ENCODE results near the gene AZU1.
"Not testable (repeated sequence)": the region's sequence is repeated elsewhere in the genome, so short reads cannot be mapped to it uniquely, and the experiment has no call there.

The AZU1 gene

DNA sequence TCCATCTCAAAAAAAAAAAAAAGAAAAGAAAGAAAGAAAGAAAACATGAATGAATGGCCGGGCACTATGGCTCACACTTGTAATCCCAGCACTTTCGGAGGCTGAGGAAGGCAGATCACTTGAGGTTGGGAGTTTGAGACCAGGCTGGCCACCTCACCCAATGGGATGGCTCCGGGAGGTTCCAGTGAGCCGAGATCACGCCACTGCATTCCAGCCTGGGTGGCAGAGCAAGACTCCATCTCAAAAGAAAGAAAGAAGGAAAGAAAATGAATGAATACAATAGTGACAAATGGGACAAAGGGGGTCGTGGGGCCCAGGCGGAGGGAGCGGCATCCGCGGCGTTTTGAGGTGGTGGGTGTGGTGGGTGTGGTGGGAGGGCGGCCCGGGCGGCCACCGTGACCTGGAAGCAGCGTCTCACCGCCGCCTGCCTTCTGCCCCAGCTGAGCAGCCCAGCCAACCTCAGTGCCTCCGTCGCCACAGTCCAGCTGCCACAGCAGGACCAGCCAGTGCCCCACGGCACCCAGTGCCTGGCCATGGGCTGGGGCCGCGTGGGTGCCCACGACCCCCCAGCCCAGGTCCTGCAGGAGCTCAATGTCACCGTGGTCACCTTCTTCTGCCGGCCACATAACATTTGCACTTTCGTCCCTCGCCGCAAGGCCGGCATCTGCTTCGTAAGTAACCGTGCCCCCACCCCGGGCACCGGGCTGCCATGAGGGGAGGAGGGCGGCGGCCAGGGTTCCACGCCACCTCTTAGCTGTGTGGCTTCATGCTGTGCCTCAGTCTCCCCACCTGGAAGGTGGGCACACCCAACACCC, 18.3 kb downstream of the AZU1 start:
- Histone ChIP-seq H3K27me3 (ENCODE audit: insufficient read depth, low read length, poor library complexity) (peaks cover 9% of the 10 kb centered on the region), H3K4me2 (ENCODE audit: low read length) (no peak overlapping the region), H2BK120ac (ENCODE audit: low read depth, low read length) (no peak overlapping the region), H3K4me3 (ENCODE audit: low read length) (no peak overlapping the region), H3K27ac (ENCODE audit: low read depth, low read length) (no peak overlapping the region), H3K36me3 (ENCODE audit: control insufficient read depth, insufficient read depth, low read length) (no peaks in the 10 kb centered on the region), H3K18ac (ENCODE audit: low read length) (no peak overlapping the region), H4K8ac (ENCODE audit: low read depth, low read length) (no peak overlapping the region), H3K9ac (ENCODE audit: low read length) (no peak overlapping the region), H3K56ac (ENCODE audit: low read length) (no peak overlapping the region), H3K4ac (ENCODE audit: low read depth, low read length) (no peak overlapping the region), H3K23ac (ENCODE audit: low read length) (no peak overlapping the region), H3K4me1 (ENCODE audit: control insufficient read depth, low read depth, low read length) (no peaks in the 10 kb centered on the region), H3K79me1 (ENCODE audit: low read length) (no peaks in the 10 kb centered on the region), H2BK15ac (replicated peaks; ENCODE audit: low read depth) (no peak overlapping the region), H4K5ac (ENCODE audit: low read length) (no peak overlapping the region), H2BK5ac (ENCODE audit: low read length) (no peak overlapping the region), H3K79me2 (ENCODE audit: control insufficient read depth, insufficient read depth, low read length) (no peaks in the 10 kb centered on the region), H2AK5ac (ENCODE audit: low read length) (no peak overlapping the region)
- no peak for DNase-seq
- no CpG with 5 or more reads among the region's 37 CpGs for WGBS (ENCODE audit: extremely low coverage, insufficient coverage, low lambda C conversion rate)

DNA sequence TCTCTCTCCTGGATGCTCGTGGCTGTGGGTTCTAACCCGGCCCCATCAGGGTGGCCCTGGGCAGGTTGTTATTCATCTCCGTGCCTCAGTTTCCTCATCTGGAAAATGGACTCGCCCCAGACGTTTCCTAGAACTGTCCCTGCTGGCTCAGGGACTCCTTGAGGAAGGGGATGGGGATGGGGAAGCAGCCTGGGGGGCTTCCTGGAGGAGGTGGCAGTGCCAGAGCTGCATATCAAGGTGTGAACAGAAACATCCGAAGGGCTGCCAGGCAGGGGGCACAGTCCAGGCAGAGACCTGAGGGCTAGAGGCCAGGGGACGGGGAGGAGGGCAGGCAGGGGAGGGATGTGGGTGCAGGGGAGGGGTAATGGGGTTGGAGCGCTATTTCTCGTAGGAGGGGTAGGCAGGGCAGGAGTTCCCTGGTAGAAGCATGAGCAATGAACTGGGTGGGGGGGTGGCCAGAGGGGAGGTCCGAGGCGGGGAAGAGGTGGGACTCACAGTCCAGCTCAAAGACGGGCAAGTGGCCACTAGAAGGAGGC, 20.8 kb downstream of the AZU1 start:
- Histone ChIP-seq H3K56ac (ENCODE audit: low read length) (no peak overlapping the region), H4K8ac (ENCODE audit: low read depth, low read length) (no peak overlapping the region), H3K18ac (ENCODE audit: low read length) (no peak overlapping the region), H3K36me3 (ENCODE audit: control insufficient read depth, insufficient read depth, low read length) (no peaks in the 10 kb centered on the region), H2BK15ac (replicated peaks; ENCODE audit: low read depth) (no peak overlapping the region), H2BK120ac (ENCODE audit: low read depth, low read length) (no peak overlapping the region), H2BK5ac (ENCODE audit: low read length) (no peak overlapping the region), H3K4me3 (ENCODE audit: low read length) (no peak overlapping the region), H4K5ac (ENCODE audit: low read length) (no peak overlapping the region), H3K4me1 (ENCODE audit: control insufficient read depth, low read depth, low read length) (no peaks in the 10 kb centered on the region), H3K27me3 (ENCODE audit: insufficient read depth, low read length, poor library complexity) (peaks cover 5% of the 10 kb centered on the region), H3K4ac (ENCODE audit: low read depth, low read length) (no peak overlapping the region), H3K79me1 (ENCODE audit: low read length) (no peaks in the 10 kb centered on the region), H3K27ac (ENCODE audit: low read depth, low read length) (no peak overlapping the region), H3K79me2 (ENCODE audit: control insufficient read depth, insufficient read depth, low read length) (no peaks in the 10 kb centered on the region), H3K4me2 (ENCODE audit: low read length) (no peak overlapping the region), H3K9ac (ENCODE audit: low read length) (no peak overlapping the region), H2AK5ac (ENCODE audit: low read length) (no peak overlapping the region), H3K23ac (ENCODE audit: low read length) (no peak overlapping the region)
- no CpG with 5 or more reads among the region's 12 CpGs for WGBS (ENCODE audit: extremely low coverage, insufficient coverage, low lambda C conversion rate)
- DNase-seq: no peak

DNA sequence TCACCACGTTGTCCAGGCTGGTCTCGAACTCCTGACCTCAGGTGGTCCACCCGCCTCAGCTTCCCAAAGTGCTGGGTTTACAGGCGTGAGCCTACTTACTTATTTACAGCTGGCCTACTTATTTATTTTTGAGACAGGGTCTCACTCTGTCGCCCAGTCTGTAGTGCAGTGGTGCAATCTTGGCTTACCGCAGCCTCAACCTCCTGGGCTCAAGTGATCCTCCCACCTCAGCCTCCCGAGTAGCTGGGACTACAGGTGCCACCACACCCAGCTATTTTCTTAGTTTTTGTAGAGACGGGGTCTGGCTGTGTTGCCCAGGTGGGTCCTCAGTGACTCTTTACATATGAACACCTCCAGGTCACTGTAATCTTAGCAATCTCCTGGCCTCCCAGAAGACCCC, 21.6 kb downstream of the AZU1 start:
- not testable (repeated sequence) for H3K4ac ChIP-seq (ENCODE audit: low read depth, low read length); H3K4me3 ChIP-seq (ENCODE audit: low read length); H3K27ac ChIP-seq (ENCODE audit: low read depth, low read length); H3K4me1 ChIP-seq (ENCODE audit: control insufficient read depth, low read depth, low read length); H3K18ac ChIP-seq (ENCODE audit: low read length); H3K4me2 ChIP-seq (ENCODE audit: low read length); H3K27me3 ChIP-seq (ENCODE audit: insufficient read depth, low read length, poor library complexity); H3K36me3 ChIP-seq (ENCODE audit: control insufficient read depth, insufficient read depth, low read length); H2BK120ac ChIP-seq (ENCODE audit: low read depth, low read length); H2BK5ac ChIP-seq (ENCODE audit: low read length); H4K5ac ChIP-seq (ENCODE audit: low read length); H3K79me1 ChIP-seq (ENCODE audit: low read length); DNase-seq; H2AK5ac ChIP-seq (ENCODE audit: low read length); H3K79me2 ChIP-seq (ENCODE audit: control insufficient read depth, insufficient read depth, low read length); H3K56ac ChIP-seq (ENCODE audit: low read length); H2BK15ac ChIP-seq (replicated peaks; ENCODE audit: low read depth); H3K23ac ChIP-seq (ENCODE audit: low read length); H3K9ac ChIP-seq (ENCODE audit: low read length); H4K8ac ChIP-seq (ENCODE audit: low read depth, low read length)
- WGBS (ENCODE audit: extremely low coverage, insufficient coverage, low lambda C conversion rate): no CpG with 5 or more reads among the region's 8 CpGs

DNA sequence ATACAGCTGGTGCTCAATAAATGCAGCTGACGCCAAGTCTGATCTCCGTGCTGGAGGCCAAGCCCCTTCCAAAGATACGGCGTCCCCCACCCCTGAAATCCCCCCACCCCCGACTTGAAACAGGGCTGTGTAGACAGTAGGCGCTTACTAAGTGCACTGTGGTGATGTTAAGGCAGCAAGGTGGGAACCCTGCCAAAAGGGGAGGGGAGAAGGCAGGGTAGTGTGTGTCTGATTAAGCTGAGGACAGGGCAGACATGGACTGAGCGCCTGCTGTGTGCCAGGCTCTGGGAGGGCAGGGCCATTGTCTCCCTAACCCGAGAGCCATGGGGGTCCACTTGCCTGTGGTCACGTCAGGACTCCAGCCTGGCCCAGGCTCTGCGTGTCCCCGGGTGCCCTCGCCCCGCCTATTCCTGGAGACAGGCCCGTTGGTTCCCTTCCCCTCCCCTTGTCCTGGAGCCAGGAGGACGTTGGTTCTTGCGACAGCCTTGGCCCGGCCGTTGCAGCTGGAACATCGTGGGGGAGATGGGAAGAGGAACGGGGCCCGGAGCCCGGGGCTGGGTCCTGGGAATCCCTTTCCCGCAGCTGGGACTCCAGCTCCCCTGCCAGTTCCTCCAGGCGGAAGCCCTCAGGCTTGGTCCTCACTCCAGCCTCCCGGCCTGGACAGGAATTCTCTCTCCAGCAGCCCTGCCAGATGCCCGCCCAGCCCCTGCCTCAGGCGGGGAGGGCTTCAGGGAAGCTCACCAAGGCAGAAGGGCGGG, 22.8 kb downstream of the AZU1 start:
- WGBS (ENCODE audit: extremely low coverage, insufficient coverage, low lambda C conversion rate): no CpG with 5 or more reads among the region's 28 CpGs
- Histone ChIP-seq H2BK15ac (replicated peaks; ENCODE audit: low read depth) (no peak overlapping the region), H3K27me3 (ENCODE audit: insufficient read depth, low read length, poor library complexity) (no peaks in the 10 kb centered on the region), H2AK5ac (ENCODE audit: low read length) (no peak overlapping the region), H4K8ac (ENCODE audit: low read depth, low read length) (no peak overlapping the region), H3K9ac (ENCODE audit: low read length) (no peak overlapping the region), H3K4me1 (ENCODE audit: control insufficient read depth, low read depth, low read length) (no peaks in the 10 kb centered on the region), H3K4me2 (ENCODE audit: low read length) (no peak overlapping the region), H4K5ac (ENCODE audit: low read length) (no peak overlapping the region), H2BK120ac (ENCODE audit: low read depth, low read length) (no peak overlapping the region), H2BK5ac (ENCODE audit: low read length) (no peak overlapping the region), H3K4ac (ENCODE audit: low read depth, low read length) (no peak overlapping the region), H3K18ac (ENCODE audit: low read length) (no peak overlapping the region), H3K79me1 (ENCODE audit: low read length) (no peaks in the 10 kb centered on the region), H3K4me3 (ENCODE audit: low read length) (no peak overlapping the region), H3K36me3 (ENCODE audit: control insufficient read depth, insufficient read depth, low read length) (no peaks in the 10 kb centered on the region), H3K56ac (ENCODE audit: low read length) (no peak overlapping the region), H3K23ac (ENCODE audit: low read length) (no peak overlapping the region), H3K27ac (ENCODE audit: low read depth, low read length) (no peak overlapping the region), H3K79me2 (ENCODE audit: control insufficient read depth, insufficient read depth, low read length) (no peaks in the 10 kb centered on the region)
- DNase-seq: peak; percentile 45

DNA sequence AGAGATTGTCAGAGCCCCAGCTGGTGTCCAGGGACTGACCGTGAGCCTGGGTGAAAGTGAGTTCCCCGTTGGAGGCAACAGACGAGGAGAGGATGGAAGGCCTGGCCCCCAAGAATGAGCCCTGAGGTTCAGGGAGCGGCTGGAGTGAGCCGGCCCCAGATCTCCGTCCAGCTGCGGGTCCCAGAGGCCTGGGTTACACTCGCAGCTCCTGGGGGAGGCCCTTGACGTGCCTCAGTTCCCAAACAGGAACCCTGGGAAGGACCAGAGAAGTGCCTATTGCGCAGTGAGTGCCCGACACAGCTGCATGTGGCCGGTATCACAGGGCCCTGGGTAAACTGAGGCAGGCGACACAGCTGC, 23.3 kb downstream of the AZU1 start:
- Histone ChIP-seq H3K4me3 (ENCODE audit: low read length) (no peak overlapping the region), H3K79me2 (ENCODE audit: control insufficient read depth, insufficient read depth, low read length) (no peaks in the 10 kb centered on the region), H3K27ac (ENCODE audit: low read depth, low read length) (no peak overlapping the region)

More for the DNA sequence above, 23.3 kb downstream of the AZU1 start:
- H2BK15ac ChIP-seq (replicated peaks; ENCODE audit: low read depth): no peak overlapping the region
- no peak overlapping the region for H2AK5ac ChIP-seq (ENCODE audit: low read length)
- H3K27me3 ChIP-seq (ENCODE audit: insufficient read depth, low read length, poor library complexity): no peaks in the 10 kb centered on the region
- no peak overlapping the region for H3K4me2 ChIP-seq (ENCODE audit: low read length)
- H3K79me1 ChIP-seq (ENCODE audit: low read length): no peaks in the 10 kb centered on the region
- no peak overlapping the region for H3K23ac ChIP-seq (ENCODE audit: low read length)
- no peak overlapping the region for H3K56ac ChIP-seq (ENCODE audit: low read length)
- no peaks in the 10 kb centered on the region for H3K4me1 ChIP-seq (ENCODE audit: control insufficient read depth, low read depth, low read length)
- H2BK120ac ChIP-seq (ENCODE audit: low read depth, low read length): no peak overlapping the region
- no peak overlapping the region for H4K5ac ChIP-seq (ENCODE audit: low read length)
- no peak overlapping the region for H3K18ac ChIP-seq (ENCODE audit: low read length)
- no CpG with 5 or more reads among the region's 13 CpGs for WGBS (ENCODE audit: extremely low coverage, insufficient coverage, low lambda C conversion rate)
- no peak for DNase-seq
- no peaks in the 10 kb centered on the region for H3K36me3 ChIP-seq (ENCODE audit: control insufficient read depth, insufficient read depth, low read length)
- no peak overlapping the region for H2BK5ac ChIP-seq (ENCODE audit: low read length)
- no peak overlapping the region for H4K8ac ChIP-seq (ENCODE audit: low read depth, low read length)
- no peak overlapping the region for H3K9ac ChIP-seq (ENCODE audit: low read length)
- no peak overlapping the region for H3K4ac ChIP-seq (ENCODE audit: low read depth, low read length)
